Measurements from ENCODE around the gene RUVBL2. TPM values are rescaled to one million over a fixed set of nuclear protein-coding genes. Genes with fewer than 3 reads are reported as not detected.

RUVBL2 gene
- total RNA-seq, 1 experiment from 2014 or later = 270 TPM

GRCh38 chr19:48964205-48965039, 29.3 kb upstream of the RUVBL2 start:
- peaks cover 0 to 19% of the 10 kb centered on the region in 2 experiments; a peak in 1 of 4 replicates for H3K36me3 ChIP-seq (ENCODE audit: control insufficient read depth in 1 of 2, insufficient read depth in 2 of 2, low read length in 2 of 2)
- peak overlapping the region; percentile 21 to 36 for H3K4me3 ChIP-seq (replicated peaks in 1 of 2; ENCODE audit: low read depth in 1 of 2, low read length in 2 of 2)
- no peaks in the 10 kb centered on the region for H3K9me2 ChIP-seq (ENCODE audit: insufficient read depth)
- POLR2A ChIA-PET = interaction anchor here (0.8 to 2.6 kb wide), 5 partner anchors 29 to 152 kb away, joined by 3 to 9 read pairs (median 4); partner anchors contain the start of genes DHDH, GYS1, PPP1R15A and RUVBL2
- TF ChIP-seq TCF7L2 (IDR thresholded peaks at IDR 0.05; ENCODE audit: borderline replicate concordance, extremely low read depth, insufficient read depth, insufficient read length) (peak; percentile 1), EZH2 (IDR thresholded peaks at IDR 0.05) (no peak), REST (IDR thresholded peaks at IDR 0.05; ENCODE audit: low read depth) (no peak), SRF (IDR thresholded peaks at IDR 0.05; ENCODE audit: low read depth) (no peak), ELF1 (IDR thresholded peaks at IDR 0.05; ENCODE audit: borderline replicate concordance, low read depth) (no peak), CEBPB (IDR thresholded peaks at IDR 0.05; ENCODE audit: low read depth) (no peak), MAX (IDR thresholded peaks at IDR 0.05) (peak; percentile 13; the same call in 1 of the 2 replicates)
- peaks cover 35 to 62% of the 10 kb centered on the region in 2 experiments for H3K4me1 ChIP-seq (ENCODE audit: control insufficient read depth in 1 of 2, insufficient read depth in 2 of 2, low read length in 2 of 2)
- H2AFZ ChIP-seq (ENCODE audit: low read depth, low read length, poor library complexity, severe bottlenecking) = no peak overlapping the region
- CTCF ChIA-PET = interaction anchor here (0.5 to 1.0 kb wide), 3 partner anchors 35 to 478 kb away, joined by 3 read pairs; no protein-coding TSS in a partner anchor
- RAD21 ChIA-PET (ENCODE audit: low non-redundant PET in 1 of 2, low total read pairs in 2 of 2, uncharacterized antibody in 2 of 2, unreplicated experiment in 2 of 2) = no interaction called here
- H3K27ac ChIP-seq (ENCODE audit: low read depth, low read length) = peak overlapping the region; percentile 98
- intact Hi-C loops (cut with micrococcal nuclease) = loop anchor here (1.0 to 5.0 kb wide), 2 partner anchors 31 to 92 kb away; partner anchors contain the start of genes DHDH and PPP1R15A
- BruUV-seq (replicated peaks) = TSS peak; percentile 41
- H3K79me2 ChIP-seq (ENCODE audit: insufficient read depth, low read length) = peaks cover 16% of the 10 kb centered on the region
- peaks cover 9% of the 10 kb centered on the region; the same call in 1 of the 2 replicates for H4K20me1 ChIP-seq (ENCODE audit: insufficient read depth)
- H3K27me3 ChIP-seq (ENCODE audit: insufficient read depth, low read length) = no peaks in the 10 kb centered on the region
- H3K4me2 ChIP-seq (ENCODE audit: low read length) = peak overlapping the region; percentile 83
- H3K9ac ChIP-seq (ENCODE audit: low read length) = peak overlapping the region; percentile 78
- DNase-seq (ENCODE audit: low read depth, low spot score) (no peak), ATAC-seq (no peak)
- H3K9me3 ChIP-seq (ENCODE audit: control insufficient read depth in 1 of 2, insufficient read depth in 1 of 2, low read depth in 1 of 2, low read length in 2 of 2) = no peaks in the 10 kb centered on the region
